Measurements from ENCODE around the gene TIMP2.
"Not testable (repeated sequence)": the region's sequence is repeated elsewhere in the genome, so short reads cannot be mapped to it uniquely, and the experiment has no call there.

TIMP2 gene

DNA sequence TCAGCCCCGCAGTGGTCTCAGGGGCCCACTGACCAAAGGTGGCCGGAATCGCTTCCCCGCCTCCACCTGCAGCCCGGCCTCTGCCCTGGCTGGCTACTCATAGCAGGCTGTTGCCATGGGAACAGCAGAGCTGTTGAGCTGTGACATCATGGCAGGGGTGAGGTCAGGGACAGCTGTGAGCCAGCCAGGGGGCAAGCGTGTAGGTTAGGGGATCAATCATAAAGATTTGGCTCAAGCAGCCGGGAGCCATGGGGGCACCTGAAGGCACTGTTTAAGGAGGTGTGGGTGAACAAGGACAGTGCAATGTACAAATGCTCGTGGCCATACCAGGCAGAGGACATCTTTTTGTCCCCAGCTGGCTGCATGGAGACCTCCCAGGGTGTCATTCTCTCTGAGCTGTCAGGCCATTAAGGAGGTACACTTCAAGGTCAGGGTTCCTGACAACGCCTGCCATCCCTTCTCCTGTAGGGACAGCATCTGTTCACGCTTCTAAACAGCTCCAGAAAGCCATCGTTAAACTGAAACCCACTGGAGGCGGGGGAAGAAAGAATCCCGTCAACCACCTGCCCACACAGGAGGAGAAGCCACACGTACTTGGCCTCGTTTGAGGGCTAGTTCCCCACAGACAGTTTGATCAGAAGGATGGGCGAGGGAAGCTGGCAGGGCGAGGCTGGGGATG, 21.9 kb downstream of the TIMP2 start, which contains the start of gene CEP295NL:
Gene CEP295NL, minus strand, starts transcription at position 101 of the 679 bp plus-strand sequence. CDS start 1,373 bp downstream, outside the sequence.
- no peak for DNase-seq

DNA sequence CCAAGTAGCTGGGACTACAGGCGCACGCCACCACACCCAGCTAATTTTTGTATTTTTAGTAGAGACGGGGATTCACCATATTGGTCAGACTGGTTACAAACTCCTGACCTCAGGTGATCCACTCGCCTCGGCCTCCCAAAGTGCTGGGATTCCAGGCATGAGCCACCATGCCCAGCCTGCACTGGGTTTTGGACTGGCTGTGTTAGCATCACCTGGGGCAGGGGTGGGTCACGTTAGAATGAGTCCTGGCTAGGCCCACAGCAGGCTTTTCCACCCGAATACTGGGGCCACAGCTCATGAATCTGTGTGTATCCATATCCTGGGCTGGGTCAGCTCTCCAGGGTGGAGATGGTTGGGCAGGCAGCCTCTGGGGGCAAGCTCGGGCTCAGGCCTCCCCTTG, 23.0 kb downstream of the TIMP2 start:
- DNase-seq = not testable (repeated sequence)

DNA sequence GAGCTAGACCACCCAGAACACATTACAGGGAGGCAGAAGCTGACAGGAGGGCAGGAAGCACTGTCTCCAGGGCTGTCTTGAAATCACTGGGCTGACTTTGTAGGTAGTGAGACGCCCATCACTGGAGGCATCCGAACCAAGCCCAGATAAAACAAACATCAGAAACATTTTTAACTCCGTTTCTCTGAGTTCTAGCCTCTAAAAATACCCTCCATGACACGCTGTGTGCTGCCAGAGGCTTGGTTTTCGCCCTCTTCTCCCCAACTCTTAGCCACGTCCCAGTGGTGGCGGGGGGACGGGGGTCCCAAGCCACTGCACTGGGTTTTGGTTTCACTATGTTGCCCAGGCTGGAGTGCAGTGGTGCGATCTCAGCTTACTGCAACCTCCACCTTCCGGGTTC, 23.4 kb downstream of the TIMP2 start:
- DNase-seq = no peak

DNA sequence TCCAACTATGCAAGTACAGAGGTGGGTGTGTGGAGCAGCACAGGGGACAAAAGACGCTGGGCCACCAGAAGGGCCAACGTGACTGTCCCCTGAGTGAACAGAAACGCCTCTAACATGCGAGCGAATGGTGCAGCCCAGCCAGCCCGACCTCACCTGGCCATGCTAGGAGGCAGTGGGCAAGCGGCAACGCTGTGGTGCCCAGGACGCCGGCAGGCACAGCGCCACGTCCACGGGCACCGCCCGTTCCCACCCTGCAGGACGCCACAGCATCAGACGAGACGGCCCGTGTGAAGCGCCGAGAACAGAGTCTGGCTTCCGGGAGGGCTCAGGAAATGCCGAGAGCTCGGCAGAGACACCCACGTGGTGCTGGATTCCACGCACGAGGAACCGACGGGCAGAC, 24.4 kb downstream of the TIMP2 start:
- DNase-seq = no peak

DNA sequence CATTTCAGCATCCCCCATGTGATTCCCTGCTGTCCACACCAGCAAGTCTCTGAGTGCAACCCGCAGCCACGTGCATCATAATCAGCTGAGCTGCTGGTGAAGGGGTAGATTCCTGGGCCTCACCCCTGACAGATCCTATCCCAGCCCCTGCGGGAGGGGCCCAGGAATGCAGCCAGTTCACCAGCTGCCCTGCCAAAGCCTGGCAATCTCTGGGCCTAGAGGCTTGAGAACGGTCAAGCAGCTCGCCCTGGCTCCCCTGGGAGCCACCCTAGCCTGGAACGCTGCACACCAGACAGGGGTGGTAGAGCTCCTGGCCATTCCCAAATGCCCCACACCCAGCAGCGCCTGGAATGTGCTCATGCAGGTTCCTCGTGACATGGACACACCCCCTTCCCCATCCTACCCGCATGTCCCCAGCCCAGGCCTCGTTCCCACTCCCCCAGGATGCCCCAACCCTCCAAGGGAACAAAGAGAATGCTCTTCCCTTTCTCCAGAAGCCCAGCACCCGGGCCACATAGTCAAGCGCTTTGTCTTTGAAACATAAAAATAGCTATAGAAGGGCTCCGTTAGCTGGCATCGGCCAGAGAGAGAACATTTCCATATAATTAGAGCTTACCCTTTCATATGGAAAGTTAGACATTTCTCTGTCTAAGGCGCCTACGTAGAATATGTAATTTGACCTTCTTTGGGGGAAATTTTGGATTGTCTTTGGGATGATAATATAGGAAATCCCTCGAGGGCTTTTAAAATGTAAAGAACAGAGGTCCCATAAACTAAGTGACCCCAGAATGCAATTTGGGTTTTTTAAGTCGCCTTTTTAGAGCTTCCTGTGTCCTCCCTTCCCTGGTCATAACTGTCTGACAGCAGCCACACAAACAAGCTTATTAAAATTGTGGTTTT, 25.6 kb downstream of the TIMP2 start:
- no peak for DNase-seq

DNA sequence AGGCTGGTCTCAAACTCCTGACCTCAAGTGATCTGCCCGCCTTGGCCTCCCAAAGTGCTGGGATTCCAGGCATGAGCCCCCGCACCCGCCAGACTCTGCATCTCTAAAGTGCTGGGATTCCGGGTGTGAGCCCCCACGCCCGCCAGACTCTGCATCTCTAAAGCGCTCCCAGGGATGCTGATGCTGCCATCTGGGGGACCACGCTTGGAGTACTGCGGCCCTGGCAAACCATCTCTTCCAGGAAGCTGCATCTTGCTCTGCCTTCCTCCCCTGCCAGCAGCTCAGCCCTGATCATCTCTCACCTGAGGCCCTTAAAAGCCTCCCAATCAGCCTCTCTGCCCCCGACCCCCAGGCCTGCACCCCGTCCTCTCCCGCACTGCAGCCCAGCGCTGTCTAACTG, 26.2 kb downstream of the TIMP2 start:
- no peak for DNase-seq

DNA sequence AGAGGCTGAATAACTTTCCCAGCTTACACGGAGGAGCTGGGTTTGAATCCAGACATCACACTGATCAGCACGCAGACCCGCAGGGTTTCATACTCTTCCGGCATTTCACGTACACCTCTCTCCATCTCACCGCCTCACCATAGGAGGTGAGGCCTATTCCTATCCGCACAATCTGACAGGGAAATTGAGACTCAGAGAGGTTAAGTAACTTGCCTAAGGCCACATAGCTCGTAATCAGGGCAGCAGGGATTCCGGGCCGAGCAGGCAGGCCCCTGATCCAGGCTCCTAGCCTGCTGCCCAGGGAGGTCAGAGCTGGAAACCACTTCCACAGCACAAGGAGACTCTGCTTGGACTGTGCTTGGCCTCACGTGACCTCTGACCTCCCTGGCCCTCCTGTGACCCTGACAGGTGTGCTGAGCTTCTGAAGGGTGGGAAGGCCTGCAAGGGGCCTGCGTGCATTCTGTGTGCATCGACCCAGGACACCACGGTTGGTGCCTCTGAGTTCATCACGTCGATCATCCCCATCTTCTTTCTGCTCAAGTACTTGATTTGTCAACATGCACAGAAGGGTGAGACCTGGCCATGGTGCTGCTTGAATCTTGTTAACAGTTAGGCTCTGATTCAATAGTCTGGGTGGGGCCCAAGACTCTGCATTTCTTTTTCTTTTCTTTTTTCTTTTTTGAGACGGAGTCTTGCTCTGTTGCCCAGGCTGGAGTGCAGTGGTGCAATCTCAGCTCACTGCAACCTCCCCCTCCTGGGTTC, 26.9 kb downstream of the TIMP2 start:
- DNase-seq = no peak

DNA sequence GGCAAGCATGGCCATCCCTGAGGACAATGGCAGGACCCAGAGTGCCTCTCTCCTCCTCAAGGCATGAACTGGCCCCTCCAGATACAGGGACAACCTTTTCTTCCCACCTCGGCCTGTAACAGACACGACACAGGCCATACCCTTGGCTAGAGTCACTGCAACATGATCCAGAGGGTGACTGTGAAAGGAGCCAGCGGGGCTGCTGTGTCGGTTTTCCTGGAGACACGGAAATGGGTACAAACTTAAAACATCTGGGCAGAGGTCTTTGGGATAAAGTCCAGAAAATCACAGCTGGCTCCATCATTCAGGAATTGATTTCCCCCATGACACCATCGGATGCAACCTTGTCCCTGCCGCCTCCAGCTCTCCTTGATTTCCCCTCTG, 27.5 kb downstream of the TIMP2 start:
- DNase-seq = no peak

DNA sequence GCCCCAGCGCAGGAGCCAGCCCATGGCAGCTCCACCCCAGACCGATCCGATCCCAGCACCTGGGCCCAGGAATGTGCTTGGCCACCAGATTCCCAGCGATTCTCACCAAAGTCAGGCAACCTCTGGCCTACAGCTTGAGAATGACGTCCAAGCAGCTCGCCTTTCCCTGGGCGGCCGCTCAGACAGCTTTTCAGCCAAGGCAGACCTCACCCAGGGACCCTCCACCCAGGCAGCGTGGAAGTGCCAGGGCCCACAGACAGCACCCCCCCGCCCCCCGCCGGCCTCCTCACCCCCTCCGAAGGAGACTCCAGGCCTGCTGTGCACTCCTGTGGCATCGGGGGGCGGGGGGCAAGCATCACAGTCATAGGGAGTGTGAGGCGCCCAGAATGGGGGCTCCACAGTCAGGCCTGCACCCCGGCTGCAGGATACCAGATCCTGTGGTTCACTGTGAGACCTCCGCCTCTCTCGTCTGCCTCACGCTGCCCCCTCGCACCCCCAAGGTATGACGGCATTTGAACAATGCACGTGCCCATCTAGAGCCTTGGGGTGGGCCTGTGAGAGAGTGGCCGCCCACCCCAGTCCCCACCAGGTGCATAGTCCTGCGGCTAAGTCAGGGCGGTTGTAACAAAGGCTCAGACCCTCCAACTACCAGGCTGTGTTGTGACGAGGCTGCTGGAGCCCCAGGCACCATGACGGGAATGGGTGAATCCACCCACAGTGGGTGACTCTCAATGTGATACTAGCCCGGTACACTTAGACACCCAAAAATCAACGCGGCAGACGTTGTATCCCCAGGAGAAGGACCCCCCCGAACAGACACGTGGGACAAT, 28.1 kb downstream of the TIMP2 start:
- no peak for DNase-seq

DNA sequence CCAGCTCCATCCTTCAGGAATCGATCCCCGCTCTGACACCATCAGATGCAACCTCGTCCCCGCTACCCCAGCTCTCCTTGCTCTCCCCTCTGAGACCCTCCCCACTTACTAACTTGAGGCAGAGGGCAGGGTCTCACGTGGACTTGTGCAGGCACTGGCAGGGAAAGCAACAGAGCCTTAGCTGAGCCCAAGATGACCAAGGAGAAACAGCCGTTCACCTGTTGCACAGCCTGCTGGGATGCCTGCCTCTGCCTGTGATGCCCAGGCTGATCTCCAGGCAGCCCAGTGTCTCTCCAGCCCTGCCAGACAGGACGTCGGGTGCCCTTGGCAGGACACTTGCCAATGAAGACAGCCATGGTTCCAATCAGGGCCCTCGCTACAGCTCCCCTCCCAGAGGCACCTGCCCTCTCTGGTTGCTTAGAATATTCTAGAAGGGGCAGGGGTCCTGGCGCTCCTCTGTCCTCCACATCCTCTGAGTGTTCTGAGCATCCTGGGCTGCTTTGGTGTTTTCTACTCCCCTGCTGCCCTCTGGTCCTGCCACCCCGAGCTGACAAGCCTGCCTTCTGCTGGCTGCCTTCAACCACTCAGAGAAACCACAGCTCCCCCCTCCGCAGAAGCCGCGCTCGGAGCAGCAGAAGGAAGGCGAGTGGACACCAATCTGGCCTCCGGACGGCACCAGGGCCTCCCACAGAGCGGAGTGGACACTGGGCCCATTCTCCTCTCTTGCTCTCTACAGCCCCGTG, 28.9 kb downstream of the TIMP2 start:
- no peak for DNase-seq

DNA sequence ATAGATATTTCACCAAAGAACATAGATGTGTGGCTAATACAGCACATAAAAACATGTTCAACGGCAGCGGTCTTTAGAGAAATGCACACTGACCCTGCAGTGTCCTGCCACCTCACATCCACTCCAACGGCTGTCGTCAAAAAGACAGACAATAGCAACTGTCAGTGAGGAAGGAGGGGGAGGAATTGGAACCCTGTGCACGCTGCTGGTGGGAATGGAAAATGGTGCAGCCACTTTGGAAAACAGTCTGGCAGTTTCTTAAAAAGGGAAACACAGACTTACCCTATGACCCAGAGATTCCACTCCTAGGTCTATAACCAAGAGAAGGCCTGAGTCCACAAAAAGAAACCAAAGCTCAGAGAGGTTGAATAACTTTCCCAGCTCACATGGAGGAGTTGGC, 29.9 kb downstream of the TIMP2 start:
- DNase-seq = no peak

DNA sequence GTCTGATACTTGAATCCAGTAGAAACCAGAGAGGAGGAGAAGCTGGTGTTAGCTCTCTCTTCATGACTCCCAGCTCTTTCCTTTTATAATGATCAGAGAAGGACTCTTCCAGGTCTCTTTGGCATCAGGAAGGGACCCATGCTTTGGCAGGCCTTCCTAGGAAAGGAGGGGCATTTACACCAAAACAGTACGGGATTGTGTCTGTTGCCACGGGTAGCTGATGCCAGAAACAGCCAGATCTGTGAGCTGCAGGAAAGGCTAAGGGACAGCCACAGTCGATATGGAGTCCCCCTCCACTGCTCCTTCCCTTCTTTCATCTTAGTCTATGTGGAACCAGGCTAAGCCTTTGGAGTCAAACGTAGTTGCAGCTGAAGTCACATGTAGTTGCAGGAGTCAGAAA, 31.5 kb downstream of the TIMP2 start:
- no peak for DNase-seq

DNA sequence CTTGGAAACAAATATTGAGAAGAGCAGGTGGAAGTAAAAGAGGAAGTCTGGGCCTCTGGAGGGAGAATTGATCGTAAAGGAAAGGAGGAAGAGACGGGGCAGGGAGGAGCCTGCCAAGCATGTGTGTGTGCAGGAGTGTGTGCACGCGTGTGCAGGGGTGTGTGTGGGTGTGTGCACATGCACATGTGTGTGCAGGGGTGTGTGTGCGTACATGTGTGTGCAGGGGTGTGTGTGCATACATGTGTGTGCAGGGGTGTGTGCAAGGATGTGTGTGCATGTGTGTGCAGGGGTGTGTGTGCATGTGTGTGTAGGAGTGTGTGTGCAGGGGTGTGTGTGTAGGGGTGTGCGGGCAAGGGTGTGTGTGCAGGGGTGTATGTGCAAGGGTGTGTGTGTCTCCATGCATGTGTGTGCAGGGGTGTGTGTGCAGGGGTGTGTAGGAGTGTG, 32.2 kb downstream of the TIMP2 start:
- DNase-seq = no peak

DNA sequence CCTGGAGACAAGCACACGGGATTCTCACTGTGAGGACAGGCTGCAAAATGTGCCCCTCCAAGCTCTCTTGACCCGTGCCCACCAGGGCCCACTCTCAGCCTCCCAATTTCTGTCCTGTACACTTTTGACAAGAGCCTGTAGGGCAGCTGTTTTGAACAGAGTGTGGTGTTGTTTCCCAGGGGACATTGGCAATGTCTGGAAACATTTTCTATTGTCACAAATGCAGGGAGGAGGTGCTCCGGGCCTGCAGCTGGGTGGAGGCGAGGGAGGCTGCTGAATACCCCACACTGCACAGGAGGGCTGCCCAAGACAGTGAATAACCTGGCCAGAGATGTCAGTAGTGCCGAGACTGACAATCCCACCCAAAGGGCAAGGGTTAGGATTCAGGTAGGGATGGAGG, 32.7 kb downstream of the TIMP2 start:
- no peak for DNase-seq

DNA sequence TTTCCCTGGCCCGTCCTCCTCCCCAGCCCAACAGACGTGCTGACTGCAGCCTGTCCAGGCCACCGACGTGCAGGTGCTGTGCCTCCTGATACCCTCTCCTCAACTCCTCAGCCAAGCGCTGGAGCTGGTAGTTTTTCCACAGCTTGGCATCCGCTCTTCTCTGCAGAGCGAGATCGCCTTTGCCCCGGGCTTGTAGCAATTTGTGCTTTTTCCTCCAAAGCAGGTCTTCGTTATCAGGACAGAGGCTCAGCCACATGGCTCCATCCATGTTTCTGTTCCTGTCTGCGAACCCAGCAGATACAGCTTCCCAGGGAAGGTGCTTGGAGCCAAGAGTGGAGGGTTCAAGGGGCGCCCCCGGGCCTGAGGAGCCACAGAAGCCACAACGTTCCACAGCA, 33.1 kb downstream of the TIMP2 start:
- DNase-seq = no peak

DNA sequence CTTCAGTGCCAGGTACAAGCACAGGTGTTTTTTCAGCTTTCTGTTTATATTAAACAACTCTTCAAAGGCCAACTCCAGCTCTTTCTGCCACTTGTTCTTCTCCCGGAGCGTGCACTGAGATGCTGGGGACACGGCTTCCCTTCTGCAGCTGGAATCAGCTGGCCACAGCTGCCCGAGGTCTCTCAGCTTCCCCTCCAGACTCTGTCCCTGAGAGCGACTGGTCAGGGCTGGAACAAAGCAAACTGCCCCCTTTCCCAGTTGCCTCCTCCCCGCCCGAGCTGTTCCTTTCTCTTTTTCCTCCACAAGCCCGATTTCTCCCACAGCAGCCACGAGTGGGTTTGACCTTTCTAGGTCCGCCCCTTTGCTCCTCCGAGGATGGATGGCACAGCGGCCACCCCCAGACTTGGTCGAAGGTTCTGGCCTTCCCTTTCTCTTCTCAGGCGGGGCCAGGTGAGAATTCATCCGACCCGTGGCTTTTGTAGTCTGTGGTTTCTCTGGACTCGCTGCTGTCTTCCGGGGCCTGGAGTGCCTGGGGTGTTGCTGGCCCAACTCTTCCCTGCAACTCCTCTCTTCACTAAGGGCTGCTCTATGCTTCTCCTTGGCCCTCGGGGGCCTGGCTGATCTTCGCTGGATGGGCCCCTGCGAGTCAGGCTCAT, 33.7 kb downstream of the TIMP2 start:
- DNase-seq = no peak

DNA sequence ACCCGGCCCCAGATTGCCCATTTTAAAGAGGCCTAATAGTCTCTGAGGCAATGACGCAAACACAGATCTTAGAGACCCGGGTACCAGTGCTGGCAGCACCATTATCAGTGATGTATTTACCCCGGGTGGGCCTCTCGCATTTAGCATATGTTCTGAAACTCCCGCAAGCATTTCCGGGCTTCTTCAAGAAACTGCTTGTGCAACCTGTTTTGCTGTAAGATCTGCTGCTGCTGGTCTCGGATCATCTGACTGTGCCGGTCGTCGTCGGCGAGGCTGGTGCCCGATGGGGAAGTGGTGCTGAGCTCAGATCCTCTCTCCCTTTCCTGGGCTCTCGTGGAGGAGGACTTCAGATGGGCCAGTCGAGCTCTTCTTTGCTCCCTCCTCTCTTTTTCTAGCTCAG, 34.7 kb downstream of the TIMP2 start:
- peak; percentile 10 for DNase-seq

DNA sequence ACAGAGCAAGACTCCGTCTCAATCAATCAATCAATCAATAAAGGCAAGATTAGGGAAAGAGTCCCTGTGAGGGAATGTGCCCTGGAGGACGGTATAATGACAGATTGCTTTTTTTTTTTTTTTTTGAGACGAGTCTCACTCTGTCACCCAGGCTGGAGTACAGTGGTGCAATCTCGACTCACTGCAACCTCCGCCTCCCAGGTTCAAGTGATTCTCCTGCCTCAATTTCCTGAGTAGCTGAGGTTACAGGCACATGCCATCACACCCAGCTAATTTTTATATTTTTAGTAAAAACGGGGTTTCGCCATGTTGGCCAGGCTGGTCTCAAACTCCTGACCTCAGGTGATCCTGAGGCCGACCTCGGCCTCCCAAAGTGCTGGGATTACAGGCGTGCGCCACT, 35.1 kb downstream of the TIMP2 start:
- DNase-seq = not testable (repeated sequence)

DNA sequence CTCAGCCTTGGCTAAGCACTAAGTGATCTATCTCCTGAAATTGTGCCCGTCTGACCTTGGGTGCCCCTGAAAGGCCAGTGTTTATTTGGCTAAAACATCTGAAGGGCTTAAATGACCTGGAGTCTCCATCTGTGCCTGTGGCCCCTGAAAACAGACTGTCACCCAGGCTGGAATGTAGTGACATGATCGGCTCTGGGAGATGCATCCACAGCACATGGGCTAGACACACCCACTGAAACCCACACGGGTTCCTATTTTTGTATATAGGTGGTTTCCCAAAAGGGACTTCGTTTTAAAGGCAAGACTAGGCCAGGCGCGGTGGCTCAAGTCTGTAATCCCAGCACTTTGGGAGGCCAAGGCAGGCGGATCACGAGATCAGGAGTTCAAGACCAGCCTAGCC, 35.7 kb downstream of the TIMP2 start:
- DNase-seq = no peak

DNA sequence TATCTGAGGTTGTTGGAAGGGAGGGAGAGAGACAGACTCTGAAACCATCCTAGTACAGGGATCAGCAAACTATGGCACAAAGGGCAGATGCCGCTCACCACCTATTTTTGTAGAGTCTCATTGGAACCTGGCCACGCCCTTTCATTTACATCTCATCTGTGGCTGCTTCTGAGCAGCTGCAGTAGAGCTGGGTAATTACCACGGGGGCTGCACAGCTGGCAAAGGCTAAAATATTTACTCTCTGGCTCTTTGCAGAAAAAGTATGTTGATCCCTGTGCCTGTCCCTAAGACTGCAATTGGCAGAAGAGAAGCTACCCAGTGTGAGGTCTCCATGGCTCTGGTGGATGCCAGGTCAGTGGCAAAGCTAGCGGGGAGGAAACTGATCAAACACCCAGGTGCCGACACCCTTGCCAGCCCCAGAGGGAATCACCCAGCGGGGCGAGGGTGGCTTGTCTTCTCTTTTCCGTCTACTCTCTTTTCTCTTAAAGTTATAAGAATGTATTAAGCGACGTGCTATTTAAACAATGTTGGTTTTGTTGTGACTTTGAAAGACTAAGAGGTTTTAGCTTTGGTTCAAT, 36.2 kb downstream of the TIMP2 start:
- no peak for DNase-seq

DNA sequence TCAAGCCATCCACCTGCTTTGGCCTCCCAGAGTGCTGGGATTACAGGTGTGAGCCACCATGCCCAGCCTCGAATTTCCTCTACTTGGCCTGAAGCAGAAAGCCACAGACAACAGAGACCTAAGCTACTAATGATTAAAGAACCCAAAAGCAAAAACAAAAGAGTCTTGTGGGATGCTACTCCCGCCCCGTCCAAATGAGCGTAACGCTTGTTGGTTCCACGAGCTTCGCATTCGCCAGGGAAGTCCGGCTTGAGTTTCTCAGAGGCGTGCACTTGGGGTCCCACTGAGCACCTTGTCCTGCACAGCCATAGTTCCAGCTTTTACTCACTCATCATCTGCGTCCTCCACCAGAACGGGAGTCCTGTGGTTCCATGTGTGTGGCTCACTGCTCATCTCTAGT, 38.2 kb downstream of the TIMP2 start:
- DNase-seq = no peak

Data from effector CD4-positive, alpha-beta T cell (primary cell).